Gastroesophageal sphincter (tissue), 4 donors: ENCODE measurements around the gene MORF4L2. TPM values are rescaled to one million over a fixed set of nuclear protein-coding genes. Genes with fewer than 3 reads are reported as not detected.

Experiments used
- ATAC-seq: fragments of 150-250 bp; one replicate; pipeline ENCODE4 v1.9.1; 2016; ENCODE audit warnings: mild to moderate bottlenecking, moderate library complexity
- H3K27ac ChIP-seq, 4 donors: fragments of 200-600 bp; sonication (generic) in 3 of 4; 1 replicate in 3 of 4; 2 replicates in 1 of 4; pipeline ENCODE4 v1.5.1; 2016 to 2019
- H3K27me3 ChIP-seq: fragments of 200-600 bp; sonication (generic); one replicate; pipeline ENCODE4 v1.5.1; 2019
- H3K36me3 ChIP-seq, 2 donors: fragments of 200-600 bp; sonication (generic); one replicate each; pipeline ENCODE4 v1.5.1; 2019; ENCODE audit warnings: control low read depth in 1 of 2
- H3K4me1 ChIP-seq, 3 donors: fragments of 200-600 bp; sonication (generic); 1 replicate in 2 of 3; 2 replicates in 1 of 3; pipeline ENCODE4 v1.5.1; 2016 to 2019; ENCODE audit warnings: control low read depth in 2 of 3
- H3K4me3 ChIP-seq, 2 donors: fragments of 200-600 bp; sonication (generic); one replicate each; pipeline ENCODE4 v1.5.1; 2019; ENCODE audit warnings: mild to moderate bottlenecking in 1 of 2, moderate library complexity in 1 of 2
- H3K9me3 ChIP-seq, 3 donors: fragments of 200-600 bp; sonication (generic); one replicate each; pipeline ENCODE4 v1.5.1; 2017 to 2019; ENCODE audit warnings: control low read depth in 2 of 3
- EP300 ChIP-seq: sonication (generic); formaldehyde crosslinking; IDR thresholded peaks from one replicate; pipeline ENCODE4 v1.6.1; 2017; ENCODE audit warnings: antibody characterized with exemption, mild to moderate bottlenecking
- POLR2A ChIP-seq, 2 donors: fragments of 450-650 bp; IDR thresholded peaks; one replicate each; pipeline ENCODE4 v1.6.1; 2017; ENCODE audit warnings: antibody characterized with exemption in 2 of 2, mild to moderate bottlenecking in 2 of 2, moderate library complexity in 1 of 2
- POLR2AphosphoS5 ChIP-seq: sonication (generic); formaldehyde crosslinking; IDR thresholded peaks from one replicate; pipeline ENCODE4 v1.6.1; 2017; ENCODE audit warnings: antibody characterized with exemption
- WGBS, 2 donors: methylation state at CpG; one replicate each; pipeline ENCODE4 v1.1.5; 2018; ENCODE audit warnings: low coverage in 1 of 2; 5-methylcytosine and 5-hydroxymethylcytosine counted together
- total RNA-seq, 4 donors: library from RNA; depleted of rRNA; stranded (reverse); fragments of >200 nt; gene quantifications; one replicate each; pipeline ENCODE4 v1.1.0, GENCODE V29; 2016
- TF ChIP-seq, protein P1 (sequence below), 4 experiments: fragments of 200-600 bp in 2 of 4; fragments of 450-650 bp in 2 of 4; sonication (generic) in 1 of 4; IDR thresholded peaks; one replicate each; pipeline ENCODE4 v1.5.1; 2017 to 2019; ENCODE audit warnings: antibody characterized with exemption in 4 of 4, mild to moderate bottlenecking in 2 of 4, moderate library complexity in 2 of 4

MORF4L2 gene
- total RNA-seq, 4 donors from 2014 or later: 338 to 631 (median 467) TPM

- no peaks in the 10 kb centered on the region for H3K9me3 ChIP-seq
- no peaks in the 10 kb centered on the region for H3K4me1 ChIP-seq
- H3K27ac ChIP-seq: no peak overlapping the region
- no peaks in the 10 kb centered on the region for H3K27me3 ChIP-seq
- H3K4me3 ChIP-seq: no peak overlapping the region
- 88 to 90% methylated on average over 4 of the region's 4 CpGs for WGBS, 2 donors
- no peaks in the 10 kb centered on the region for H3K36me3 ChIP-seq
- no peak for ATAC-seq
- no peak for TF ChIP-seq POLR2AphosphoS5
- TF ChIP-seq, protein P1, sequence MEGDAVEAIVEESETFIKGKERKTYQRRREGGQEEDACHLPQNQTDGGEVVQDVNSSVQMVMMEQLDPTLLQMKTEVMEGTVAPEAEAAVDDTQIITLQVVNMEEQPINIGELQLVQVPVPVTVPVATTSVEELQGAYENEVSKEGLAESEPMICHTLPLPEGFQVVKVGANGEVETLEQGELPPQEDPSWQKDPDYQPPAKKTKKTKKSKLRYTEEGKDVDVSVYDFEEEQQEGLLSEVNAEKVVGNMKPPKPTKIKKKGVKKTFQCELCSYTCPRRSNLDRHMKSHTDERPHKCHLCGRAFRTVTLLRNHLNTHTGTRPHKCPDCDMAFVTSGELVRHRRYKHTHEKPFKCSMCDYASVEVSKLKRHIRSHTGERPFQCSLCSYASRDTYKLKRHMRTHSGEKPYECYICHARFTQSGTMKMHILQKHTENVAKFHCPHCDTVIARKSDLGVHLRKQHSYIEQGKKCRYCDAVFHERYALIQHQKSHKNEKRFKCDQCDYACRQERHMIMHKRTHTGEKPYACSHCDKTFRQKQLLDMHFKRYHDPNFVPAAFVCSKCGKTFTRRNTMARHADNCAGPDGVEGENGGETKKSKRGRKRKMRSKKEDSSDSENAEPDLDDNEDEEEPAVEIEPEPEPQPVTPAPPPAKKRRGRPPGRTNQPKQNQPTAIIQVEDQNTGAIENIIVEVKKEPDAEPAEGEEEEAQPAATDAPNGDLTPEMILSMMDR (IDR thresholded peaks at IDR 0.05): no peak
- TF ChIP-seq EP300: no peak
- TF ChIP-seq POLR2A (IDR thresholded peaks at IDR 0.05): no peak
These were observed 31.6 kb upstream of the MORF4L2 start for GRCh38 chrX:103718120-103718519.

DNA sequence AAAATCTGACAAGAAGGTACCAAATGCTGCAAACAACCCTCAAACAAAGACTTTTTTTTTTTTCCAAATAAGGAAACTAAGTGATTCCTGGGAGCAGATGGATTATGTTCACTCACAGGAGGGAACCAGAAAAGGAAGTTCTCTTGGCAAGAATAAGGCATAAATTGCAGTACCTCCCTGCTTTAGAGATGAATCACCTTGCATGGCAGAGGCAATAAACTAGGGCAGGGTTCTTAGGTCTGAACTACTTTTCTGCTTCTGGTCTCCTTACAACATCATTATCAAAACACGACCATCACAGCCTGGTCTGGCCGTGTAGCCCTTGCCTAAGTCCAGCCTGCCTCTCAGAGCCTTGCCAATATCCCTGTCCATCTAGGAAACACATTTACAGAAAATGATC, 30.5 kb upstream of the MORF4L2 start:
- no peaks in the 10 kb centered on the region for H3K4me1 ChIP-seq
- H3K36me3 ChIP-seq: no peaks in the 10 kb centered on the region
- H3K27ac ChIP-seq: peak overlapping the region in 3 of 4 donors; percentile 45 to 71 (median 70)
- WGBS, 2 donors: 20% methylated on average over 1 of the region's 2 CpGs; no CpG with 5 or more reads in 1 of the 2 donors
- TF ChIP-seq, protein P1 (IDR thresholded peaks at IDR 0.05): no peak
- peak; percentile 51 for TF ChIP-seq POLR2AphosphoS5
- no peak for TF ChIP-seq POLR2A (IDR thresholded peaks at IDR 0.05)
- ATAC-seq: peak; percentile 87
- H3K9me3 ChIP-seq: no peaks in the 10 kb centered on the region
- no peak overlapping the region for H3K4me3 ChIP-seq
- no peaks in the 10 kb centered on the region for H3K27me3 ChIP-seq

GRCh38 chrX:103710609-103711008, 24.1 kb upstream of the MORF4L2 start, which contains the start of gene TMEM31:
Gene TMEM31 (plus strand): TSS chrX:103710909. CDS start chrX:103712259, 1,350 bp downstream.
- Histone ChIP-seq H3K27me3 (no peaks in the 10 kb centered on the region), H3K9me3 (no peaks in the 10 kb centered on the region), H3K4me1 (no peaks in the 10 kb centered on the region), H3K36me3 (no peaks in the 10 kb centered on the region), H3K27ac (no peak within 1 kb of the TSS), H3K4me3 (no peak within 1 kb of the TSS)
- 73 to 90% methylated on average over 2 to 5 of the region's 5 CpGs for WGBS, 2 donors
- TF ChIP-seq POLR2A (IDR thresholded peaks at IDR 0.05): no peak
- TF ChIP-seq EP300: no peak
- TF ChIP-seq, protein P1 (IDR thresholded peaks at IDR 0.05): no peak
- TF ChIP-seq POLR2AphosphoS5: no peak
- ATAC-seq: no peak

GRCh38 chrX:103704863-103705262, 18.4 kb upstream of the MORF4L2 start:
- H3K9me3 ChIP-seq: no peaks in the 10 kb centered on the region
- no peak overlapping the region for H3K27ac ChIP-seq
- no peak for ATAC-seq
- H3K4me1 ChIP-seq: no peaks in the 10 kb centered on the region
- no peak overlapping the region for H3K4me3 ChIP-seq
- no peaks in the 10 kb centered on the region for H3K27me3 ChIP-seq
- TF ChIP-seq POLR2A (IDR thresholded peaks at IDR 0.05) (no peak), EP300 (no peak), POLR2AphosphoS5 (no peak)
- TF ChIP-seq, protein P1 (IDR thresholded peaks at IDR 0.05): no peak
- no CpG with 5 or more reads among the region's 3 CpGs for WGBS, 2 donors
- H3K36me3 ChIP-seq: no peaks in the 10 kb centered on the region

GRCh38 chrX:103699243-103699642, 12.7 kb upstream of the MORF4L2 start:
- TF ChIP-seq POLR2A (IDR thresholded peaks at IDR 0.05): no peak
- TF ChIP-seq, protein P1 (IDR thresholded peaks at IDR 0.05): no peak
- no peak for TF ChIP-seq EP300
- TF ChIP-seq POLR2AphosphoS5: no peak

More at GRCh38 chrX:103699243-103699642, 12.7 kb upstream of the MORF4L2 start:
- no peaks in the 10 kb centered on the region for H3K9me3 ChIP-seq
- no peaks in the 10 kb centered on the region for H3K4me1 ChIP-seq
- no peak for ATAC-seq
- H3K27me3 ChIP-seq: no peaks in the 10 kb centered on the region
- 70 to 75% methylated on average over 2 to 4 of the region's 5 CpGs for WGBS, 2 donors
- no peaks in the 10 kb centered on the region for H3K36me3 ChIP-seq
- no peak overlapping the region for H3K4me3 ChIP-seq
- H3K27ac ChIP-seq: no peak overlapping the region
